GF-D8 (cell line): ENCODE measurements around the gene GRK6.

Source experiments
- DNase-seq: peaks from one replicate; lab custom pipeline; 2025; lab: John Stamatoyannopoulos, UW

GRK6 gene

GRCh38 chr5:177425801-177426565 lies 493 bp upstream of the GRK6 start:
- DNase-seq, result peak; percentile 99

- peak; percentile 15 for DNase-seq
Measured at GRCh38 chr5:177427211-177427822, 841 bp downstream of the GRK6 start.

GRCh38 chr5:177427919-177428573 lies 1.6 kb downstream of the GRK6 start:
- peak; percentile 20 for DNase-seq

GRCh38 chr5:177428574-177429217 lies 2.2 kb downstream of the GRK6 start:
- peak; percentile 33 for DNase-seq

GRCh38 chr5:177429248-177430040 lies 3.0 kb downstream of the GRK6 start:
- peak; percentile 97 for DNase-seq

GRCh38 chr5:177430140-177430951 lies 3.9 kb downstream of the GRK6 start:
- DNase-seq, result no peak

GRCh38 chr5:177430972-177431316 lies 4.5 kb downstream of the GRK6 start:
- no peak for DNase-seq

- DNase-seq, result peak; percentile 86
Measured at GRCh38 chr5:177431317-177432142, 5.1 kb downstream of the GRK6 start.

- no peak for DNase-seq
Measured at GRCh38 chr5:177432143-177432838, 5.8 kb downstream of the GRK6 start.

- no peak for DNase-seq
Measured at GRCh38 chr5:177432839-177433657, 6.6 kb downstream of the GRK6 start.

- no peak for DNase-seq
Measured at GRCh38 chr5:177433658-177434217, 7.3 kb downstream of the GRK6 start.

- DNase-seq, result no peak
Measured at GRCh38 chr5:177434437-177434836, 8.0 kb downstream of the GRK6 start.

- no peak for DNase-seq
Measured at GRCh38 chr5:177434942-177435738, 8.7 kb downstream of the GRK6 start.

- no peak for DNase-seq
Measured at GRCh38 chr5:177435847-177436536, 9.5 kb downstream of the GRK6 start.

- DNase-seq, result no peak
Measured at GRCh38 chr5:177437623-177438022, 11.1 kb downstream of the GRK6 start.

- no peak for DNase-seq
Measured at GRCh38 chr5:177438468-177438867, 12.0 kb downstream of the GRK6 start.

- no peak for DNase-seq
Measured at GRCh38 chr5:177439518-177440053, 13.1 kb downstream of the GRK6 start.
